Thymus (tissue), 11 donors: Measurements from ENCODE around the gene PRKCB. TPM values are rescaled to one million over a fixed set of nuclear protein-coding genes. Genes with fewer than 3 reads are reported as not detected.
A peak's percentile ranks its signal among the peaks of the same experiment; 100 is the strongest.

Experiments
- DNase-seq, 9 donors: peaks; one replicate each; pipeline ENCODE4 v3.0.0-alpha.2; 2013; ENCODE audit warnings: low spot score in 9 of 9, low read depth in 6 of 9, missing footprints in 1 of 9
- H3K27ac ChIP-seq, 2 donors: one replicate each; pipeline ENCODE4 v1.5.1; 2013; ENCODE audit warnings: control low read depth in 1 of 2, low read depth in 1 of 2, low read length in 1 of 2, mild to moderate bottlenecking in 1 of 2, moderate library complexity in 1 of 2
- H3K27me3 ChIP-seq, 2 donors: one replicate each; pipeline ENCODE4 v1.5.1; 2013; ENCODE audit warnings: low read length in 1 of 2; ENCODE audit not compliant: control insufficient read depth in 2 of 2, insufficient read depth in 1 of 2
- H3K36me3 ChIP-seq, 2 donors: one replicate each; pipeline ENCODE4 v1.5.1; 2013; ENCODE audit warnings: low read length in 1 of 2, mild to moderate bottlenecking in 1 of 2, moderate library complexity in 1 of 2; ENCODE audit not compliant: control insufficient read depth in 2 of 2, insufficient read depth in 2 of 2
- H3K4me1 ChIP-seq, 2 donors: one replicate each; pipeline ENCODE4 v1.5.1; 2013; ENCODE audit warnings: low read length in 2 of 2; ENCODE audit not compliant: control insufficient read depth in 2 of 2, insufficient read depth in 2 of 2
- H3K4me3 ChIP-seq, 2 donors: one replicate each; pipeline ENCODE4 v1.5.1; 2013; ENCODE audit warnings: low read length in 2 of 2, control low read depth in 1 of 2, mild to moderate bottlenecking in 1 of 2
- H3K9me3 ChIP-seq, 2 donors: one replicate each; pipeline ENCODE4 v1.5.1; 2013; ENCODE audit warnings: low read length in 1 of 2, mild to moderate bottlenecking in 1 of 2; ENCODE audit not compliant: control insufficient read depth in 2 of 2, insufficient read depth in 1 of 2
- WGBS: extraction: QIAGEN DNeasy Blood & Tissue Kit; methylation state at CpG from one replicate; pipeline ENCODE4 v1.1.7; 2013; 5-methylcytosine and 5-hydroxymethylcytosine counted together
- polyA plus RNA-seq: library from polyadenylated mRNA; stranded (reverse); fragments of 200-250 nt; gene quantifications from one replicate; pipeline ENCODE4 v1.2.3, GENCODE V29; 2013
- total RNA-seq: library from RNA; stranded (reverse); fragments of 120-200 nt; gene quantifications from one replicate; pipeline ENCODE4 v1.2.4, GENCODE V29; 2013
- donor health status: healthy.

Gene PRKCB
- total and polyA plus RNA-seq, 2 donors, result 21.9 to 57.4 TPM

GRCh38 chr16:23959072-23959751 lies 123.4 kb downstream of the PRKCB start:
- H3K4me1 ChIP-seq, result peaks cover 27 to 36% of the 10 kb centered on the region in 2 donors
- peaks cover 9 to 11% of the 10 kb centered on the region in 2 donors for H3K36me3 ChIP-seq
- 61% methylated on average over 11 of the region's 11 CpGs for WGBS
- H3K27me3 ChIP-seq, result no peaks in the 10 kb centered on the region
- DNase-seq, result no peak
- H3K9me3 ChIP-seq, result no peaks in the 10 kb centered on the region
- H3K4me3 ChIP-seq, result no peak overlapping the region
- H3K27ac ChIP-seq, result peak overlapping the region in 1 of 2 donors; percentile 82

GRCh38 chr16:23959752-23960072 lies 123.9 kb downstream of the PRKCB start:
- no peak for DNase-seq
- H3K4me1 ChIP-seq, result peaks cover 27 to 36% of the 10 kb centered on the region in 2 donors
- 70% methylated on average over 4 of the region's 4 CpGs for WGBS

GRCh38 chr16:23960081-23960885 lies 124.5 kb downstream of the PRKCB start:
- H3K27ac ChIP-seq, result peak overlapping the region; percentile 77 to 82
- H3K27me3 ChIP-seq, result no peaks in the 10 kb centered on the region
- H3K4me3 ChIP-seq, result no peak overlapping the region
- 24% methylated on average over 5 of the region's 5 CpGs for WGBS
- DNase-seq, result peak in 3 of 9 donors; percentile 28 to 70 (median 30)
- H3K9me3 ChIP-seq, result peaks cover 0 to 1% of the 10 kb centered on the region in 2 donors
- H3K4me1 ChIP-seq, result peaks cover 27 to 36% of the 10 kb centered on the region in 2 donors
- H3K36me3 ChIP-seq, result peaks cover 10 to 12% of the 10 kb centered on the region in 2 donors

More at GRCh38 chr16:23959752-23960072, 123.9 kb downstream of the PRKCB start:
- H3K4me3 ChIP-seq, result no peak overlapping the region
- H3K27ac ChIP-seq, result peak overlapping the region; percentile 77 to 82
- H3K27me3 ChIP-seq, result no peaks in the 10 kb centered on the region
- H3K36me3 ChIP-seq, result peaks cover 10 to 12% of the 10 kb centered on the region in 2 donors
- H3K9me3 ChIP-seq, result no peaks in the 10 kb centered on the region

GRCh38 chr16:23962001-23962400 lies 126.2 kb downstream of the PRKCB start:
- no peak overlapping the region for H3K27ac ChIP-seq

GRCh38 chr16:23964136-23964535 lies 128.4 kb downstream of the PRKCB start:
- WGBS, result 96% methylated on average over 3 of the region's 3 CpGs
- DNase-seq, result no peak
- Histone ChIP-seq H3K4me3 (no peak overlapping the region), H3K27me3 (no peaks in the 10 kb centered on the region), H3K4me1 (peaks cover 32 to 51% of the 10 kb centered on the region in 2 donors), H3K27ac (no peak overlapping the region), H3K9me3 (peaks cover 0 to 1% of the 10 kb centered on the region in 2 donors), H3K36me3 (peaks cover 10 to 12% of the 10 kb centered on the region in 2 donors)

More at GRCh38 chr16:23962001-23962400, 126.2 kb downstream of the PRKCB start:
- H3K27me3 ChIP-seq, result no peaks in the 10 kb centered on the region
- peaks cover 34 to 51% of the 10 kb centered on the region in 2 donors for H3K4me1 ChIP-seq
- no peak for DNase-seq
- H3K36me3 ChIP-seq, result peaks cover 10 to 12% of the 10 kb centered on the region in 2 donors
- no peak overlapping the region for H3K4me3 ChIP-seq
- H3K9me3 ChIP-seq, result peaks cover 0 to 1% of the 10 kb centered on the region in 2 donors
- 96% methylated on average over 5 of the region's 5 CpGs for WGBS

GRCh38 chr16:23965137-23965733 lies 129.5 kb downstream of the PRKCB start:
- Histone ChIP-seq H3K4me3 (no peak overlapping the region), H3K9me3 (peaks cover 0 to 1% of the 10 kb centered on the region in 2 donors), H3K27ac (no peak overlapping the region), H3K36me3 (peaks cover 10 to 12% of the 10 kb centered on the region in 2 donors), H3K4me1 (peaks cover 22 to 41% of the 10 kb centered on the region in 2 donors), H3K27me3 (no peaks in the 10 kb centered on the region)
- no peak for DNase-seq
- WGBS, result 98% methylated on average over 6 of the region's 6 CpGs

- Histone ChIP-seq H3K4me3 (no peak overlapping the region), H3K27ac (peak overlapping the region; percentile 9 to 28), H3K4me1 (peaks cover 14 to 29% of the 10 kb centered on the region in 2 donors), H3K27me3 (no peaks in the 10 kb centered on the region), H3K9me3 (peaks cover 0 to 1% of the 10 kb centered on the region in 2 donors), H3K36me3 (peaks cover 10 to 12% of the 10 kb centered on the region in 2 donors)
- WGBS, result 16% methylated on average over 10 of the region's 10 CpGs
- DNase-seq, result peak in 3 of 9 donors; percentile 32 to 63 (median 33)
These were observed 131.0 kb downstream of the PRKCB start for GRCh38 chr16:23966597-23967394.

- Histone ChIP-seq H3K4me1 (peaks cover 12 to 25% of the 10 kb centered on the region in 2 donors), H3K9me3 (peaks cover 0 to 1% of the 10 kb centered on the region in 2 donors), H3K4me3 (no peak overlapping the region), H3K27ac (no peak overlapping the region), H3K36me3 (peaks cover 10% of the 10 kb centered on the region in 2 donors), H3K27me3 (no peaks in the 10 kb centered on the region)
- no peak for DNase-seq
- WGBS, result 94% methylated on average over 6 of the region's 6 CpGs
These were observed 132.0 kb downstream of the PRKCB start for GRCh38 chr16:23967775-23968174.
